HepG2 (cell line): Measurements from ENCODE around the gene EFNA3. TPM values are rescaled to one million over a fixed set of nuclear protein-coding genes. Genes with fewer than 3 reads are reported as not detected.

Source experiments
- HNRNPL ChIP-seq: fragments of 200-400 bp; formaldehyde crosslinking; IDR thresholded peaks from 2 replicates; pipeline ENCODE4 v1.6.1; 2017; ENCODE audit warnings: mild to moderate bottlenecking, low read depth, low read length
- IKZF1 ChIP-seq: fragments of 450-650 bp; IDR thresholded peaks from 2 replicates; pipeline ENCODE4 v1.7.1; 2016
- KMT2A ChIP-seq: sonication (generic); formaldehyde crosslinking; IDR thresholded peaks from 2 replicates; pipeline ENCODE4 v1.4.0; 2020; ENCODE audit warnings: missing genetic modification reagents
- NCOA2 ChIP-seq: sonication (generic); formaldehyde crosslinking; IDR thresholded peaks from 2 replicates; pipeline ENCODE4 v1.8.0; 2022; ENCODE audit warnings: inconsistent platforms
- PITX1 ChIP-seq: sonication (generic); formaldehyde crosslinking; IDR thresholded peaks from 2 replicates; pipeline ENCODE4 v1.5.1; 2020; ENCODE audit warnings: mild to moderate bottlenecking, missing genetic modification reagents
- PTBP1 ChIP-seq: fragments of 200-400 bp; formaldehyde crosslinking; IDR thresholded peaks from 2 replicates; pipeline ENCODE4 v1.6.1; 2018; ENCODE audit warnings: low read length, low read depth; ENCODE audit not compliant: poor library complexity, severe bottlenecking
- REL ChIP-seq: sonication (generic); formaldehyde crosslinking; conservative IDR thresholded peaks from 2 replicates; pipeline ENCODE4 v1.8.0; 2022; ENCODE audit warnings: mild to moderate bottlenecking, missing genetic modification reagents, moderate library complexity
- SRSF1 ChIP-seq: fragments of 200-400 bp; formaldehyde crosslinking; optimal IDR thresholded peaks from 2 replicates; pipeline ENCODE3; 2017; ENCODE audit warnings: mild to moderate bottlenecking, low read depth, low read length, moderate library complexity
- TFDP1 ChIP-seq: IDR thresholded peaks from 2 replicates; pipeline ENCODE4 v1.6.1; 2016; ENCODE audit warnings: missing compliant biosample characterization, missing genetic modification reagents, borderline replicate concordance
- ZBTB40 ChIP-seq, 2 experiments: fragments of 450-650 bp in 1 of 2; sonication (generic) in 1 of 2; formaldehyde crosslinking in 1 of 2; IDR thresholded peaks; 2 replicates each; pipeline versions ENCODE4 v1.6.1 to v1.8.0; 2016 to 2022; ENCODE audit warnings: antibody characterized with exemption in 1 of 2, mild to moderate bottlenecking in 1 of 2, missing genetic modification reagents in 1 of 2
- ZNF33A ChIP-seq: sonication (generic); formaldehyde crosslinking; IDR thresholded peaks from 2 replicates; pipeline ENCODE4 v1.5.1; 2020; ENCODE audit warnings: missing genetic modification reagents, mild to moderate bottlenecking, moderate library complexity, borderline replicate concordance
- ZNF75D ChIP-seq: sonication (generic); formaldehyde crosslinking; IDR thresholded peaks from 2 replicates; pipeline ENCODE4 v1.8.1; 2023; ENCODE audit warnings: missing genetic modification reagents, mild to moderate bottlenecking, borderline replicate concordance
- ZSCAN29 ChIP-seq: sonication (generic); formaldehyde crosslinking; conservative IDR thresholded peaks from 2 replicates; pipeline ENCODE4 v1.4.0; 2020; ENCODE audit warnings: mild to moderate bottlenecking, missing genetic modification reagents
- polyA plus RNA-seq, 8 experiments: library from polyadenylated mRNA; depleted of rRNA in 3 of 8; stranded (reverse) in 7 of 8; unstranded in 1 of 8; fragments of >200 nt; fragmentation: Illumina TruSeq in 4 of 8; extraction: Trizol in 4 of 8; gene quantifications; 2 replicates each; pipeline versions ENCODE4 v1.2.1 to v1.2.3, GENCODE V29; 2011 to 2016; ENCODE audit warnings: low read depth in 4 of 8, missing spikeins in 1 of 8, mixed read lengths in 1 of 8; ENCODE audit not compliant: insufficient read depth in 1 of 8
- total RNA-seq, 5 experiments: library from RNA; depleted of rRNA; stranded (reverse); fragments of >200 nt; fragmentation: Illumina TruSeq; extraction: Trizol; gene quantifications; 2 replicates each; pipeline ENCODE4 v1.2.3, GENCODE V29; 2016; ENCODE audit warnings: low read depth in 1 of 5
- TF ChIP-seq, protein P1 (sequence below): sonication (generic); formaldehyde crosslinking; IDR thresholded peaks from 2 replicates; pipeline ENCODE4 v1.4.0; 2020; ENCODE audit warnings: missing genetic modification reagents, borderline replicate concordance

The EFNA3 gene
- total and polyA plus RNA-seq, 2 of the 13 experiments (the other 11 are each of a cell fraction or from before 2014, with no cell fraction given): 1.0 to 5.7 TPM

DNA sequence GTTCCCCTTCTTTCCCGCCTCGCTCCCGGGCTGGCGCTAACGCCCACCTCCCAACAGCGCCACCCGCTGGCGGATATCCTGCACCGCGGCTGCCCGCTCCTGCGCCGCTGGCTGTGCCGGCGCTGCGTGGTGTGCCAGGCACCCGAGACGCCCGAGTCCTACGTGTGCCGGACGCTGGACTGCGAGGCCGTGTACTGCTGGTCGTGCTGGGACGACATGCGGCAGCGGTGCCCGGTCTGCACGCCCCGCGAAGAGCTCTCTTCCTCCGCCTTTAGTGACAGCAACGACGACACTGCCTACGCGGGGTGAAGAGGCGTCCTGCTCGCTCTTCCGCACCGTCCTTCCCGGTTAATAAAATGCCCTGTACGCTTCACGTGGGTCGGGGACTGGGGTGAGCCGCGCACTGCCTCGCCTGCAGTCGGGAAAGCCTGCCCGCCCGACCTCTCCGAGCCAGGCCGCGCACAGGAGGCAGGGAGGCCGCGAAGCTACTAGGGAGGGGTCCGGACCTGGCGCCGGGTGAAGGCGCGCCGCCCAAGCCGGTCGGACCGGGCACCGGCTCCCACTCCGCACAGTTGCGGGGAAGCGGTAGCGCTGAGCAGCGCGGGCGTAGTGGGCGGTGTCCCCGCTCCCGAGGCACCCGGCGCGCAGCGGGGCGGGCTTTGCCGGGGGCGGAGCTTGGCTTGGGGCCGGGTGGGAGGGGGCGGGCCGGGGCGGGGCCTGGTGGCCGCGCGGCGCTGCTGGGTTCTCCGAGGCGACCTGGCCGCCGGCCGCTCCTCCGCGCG lies 27.9 kb upstream of the EFNA3 start, which contains the start of gene ADAM15 (continued):
- no peak for TF ChIP-seq ZBTB40 (IDR thresholded peaks at IDR 0.05)
- peak; percentile 60; the same call in 1 of the 2 replicates for TF ChIP-seq ZBTB40 (CRISPR knock-in tag; IDR thresholded peaks at IDR 0.05)
- TF ChIP-seq TFDP1 (CRISPR knock-in tag): peak; percentile 98
- TF ChIP-seq SRSF1: no peak
- TF ChIP-seq HNRNPL: peak; percentile 77; the same call in 1 of the 2 replicates
- TF ChIP-seq KMT2A (CRISPR knock-in tag): peak; percentile 38; the same call in 1 of the 2 replicates
- TF ChIP-seq ZNF33A (CRISPR knock-in tag): no peak
- TF ChIP-seq REL: peak; percentile 76; the same call in 1 of the 2 replicates
- TF ChIP-seq ZSCAN29 (CRISPR knock-in tag): no peak
- TF ChIP-seq ZNF75D (CRISPR knock-in tag): no peak
- TF ChIP-seq IKZF1: no peak
- no peak for TF ChIP-seq PTBP1
- TF ChIP-seq PITX1 (CRISPR knock-in tag): no peak
- no peak for TF ChIP-seq NCOA2 (CRISPR knock-in tag)
- TF ChIP-seq, protein P1, sequence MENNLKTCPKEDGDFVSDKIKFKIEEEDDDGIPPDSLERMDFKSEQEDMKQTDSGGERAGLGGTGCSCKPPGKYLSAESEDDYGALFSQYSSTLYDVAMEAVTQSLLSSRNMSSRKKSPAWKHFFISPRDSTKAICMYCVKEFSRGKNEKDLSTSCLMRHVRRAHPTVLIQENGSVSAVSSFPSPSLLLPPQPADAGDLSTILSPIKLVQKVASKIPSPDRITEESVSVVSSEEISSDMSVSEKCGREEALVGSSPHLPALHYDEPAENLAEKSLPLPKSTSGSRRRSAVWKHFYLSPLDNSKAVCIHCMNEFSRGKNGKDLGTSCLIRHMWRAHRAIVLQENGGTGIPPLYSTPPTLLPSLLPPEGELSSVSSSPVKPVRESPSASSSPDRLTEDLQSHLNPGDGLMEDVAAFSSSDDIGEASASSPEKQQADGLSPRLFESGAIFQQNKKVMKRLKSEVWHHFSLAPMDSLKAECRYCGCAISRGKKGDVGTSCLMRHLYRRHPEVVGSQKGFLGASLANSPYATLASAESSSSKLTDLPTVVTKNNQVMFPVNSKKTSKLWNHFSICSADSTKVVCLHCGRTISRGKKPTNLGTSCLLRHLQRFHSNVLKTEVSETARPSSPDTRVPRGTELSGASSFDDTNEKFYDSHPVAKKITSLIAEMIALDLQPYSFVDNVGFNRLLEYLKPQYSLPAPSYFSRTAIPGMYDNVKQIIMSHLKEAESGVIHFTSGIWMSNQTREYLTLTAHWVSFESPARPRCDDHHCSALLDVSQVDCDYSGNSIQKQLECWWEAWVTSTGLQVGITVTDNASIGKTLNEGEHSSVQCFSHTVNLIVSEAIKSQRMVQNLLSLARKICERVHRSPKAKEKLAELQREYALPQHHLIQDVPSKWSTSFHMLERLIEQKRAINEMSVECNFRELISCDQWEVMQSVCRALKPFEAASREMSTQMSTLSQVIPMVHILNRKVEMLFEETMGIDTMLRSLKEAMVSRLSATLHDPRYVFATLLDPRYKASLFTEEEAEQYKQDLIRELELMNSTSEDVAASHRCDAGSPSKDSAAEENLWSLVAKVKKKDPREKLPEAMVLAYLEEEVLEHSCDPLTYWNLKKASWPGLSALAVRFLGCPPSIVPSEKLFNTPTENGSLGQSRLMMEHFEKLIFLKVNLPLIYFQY (CRISPR knock-in tag): no peak; the same call in 1 of the 2 replicates
